H1 (cell line): ENCODE results near the gene FERMT2. TPM values are rescaled to one million over a fixed set of nuclear protein-coding genes. Genes with fewer than 3 reads are reported as not detected.

Experiments used
- CTCF ChIA-PET: fragments of 300-600 bp; sonication (Branson Sonifier 250); formaldehyde crosslinking; loops from one replicate; lab custom pipeline; 2021; ENCODE audit not compliant: partially characterized antibody; lab: Charles Lee
- POLR2A ChIA-PET: fragments of 300-600 bp; sonication (Branson Sonifier 250); formaldehyde crosslinking; loops from one replicate; lab custom pipeline; 2021; ENCODE audit warnings: inconsistent platforms; ENCODE audit not compliant: partially characterized antibody; lab: Charles Lee
- DNase-seq, 2 experiments: peaks; one replicate each; pipeline versions ENCODE4 v3.0.0 to v3.0.0-alpha.2; 2010 to 2022; ENCODE audit warnings: low spot score in 2 of 2, low read depth in 1 of 2, mixed read lengths in 1 of 2
- FAIRE-seq: peaks from 2 replicates; lab custom pipeline; 2011; peaks lifted over from hg19 to GRCh38; lab: Jason Lieb, UNC
- H2AFZ ChIP-seq: 2 replicates; pipeline ENCODE4 v1.8.1; 2012; ENCODE audit warnings: low read length, inconsistent platforms
- H2AK5ac ChIP-seq: 2 replicates; pipeline ENCODE4 v1.6.1; 2013; ENCODE audit warnings: low read depth, low read length
- H2BK120ac ChIP-seq: replicated peaks from 2 replicates; pipeline ENCODE3; 2013; ENCODE audit warnings: low read depth, low read length, inconsistent platforms
- H2BK12ac ChIP-seq: 2 replicates; pipeline ENCODE4 v1.6.1; 2013; ENCODE audit warnings: low read depth, low read length
- H2BK15ac ChIP-seq: 2 replicates; pipeline ENCODE4 v1.6.1; 2013; ENCODE audit warnings: low read length
- H2BK20ac ChIP-seq: 2 replicates; pipeline ENCODE4 v1.6.1; 2013; ENCODE audit warnings: low read length
- H2BK5ac ChIP-seq: 2 replicates; pipeline ENCODE4 v1.6.1; 2013; ENCODE audit warnings: low read depth, low read length
- H3K14ac ChIP-seq: 2 replicates; pipeline ENCODE4 v1.6.1; 2013; ENCODE audit warnings: inconsistent platforms; ENCODE audit not compliant: insufficient read length
- H3K18ac ChIP-seq: 2 replicates; pipeline ENCODE4 v1.6.1; 2013; ENCODE audit warnings: low read length; ENCODE audit errors: extremely low read depth
- H3K23ac ChIP-seq: 2 replicates; pipeline ENCODE4 v1.6.1; 2013; ENCODE audit warnings: inconsistent platforms; ENCODE audit not compliant: insufficient read length
- H3K23me2 ChIP-seq: 2 replicates; pipeline ENCODE4 v1.6.1; 2013; ENCODE audit warnings: low read depth, low read length
- H3K27ac ChIP-seq: 2 replicates; pipeline ENCODE4 v1.6.1; 2011; ENCODE audit warnings: low read depth, low read length, inconsistent platforms
- H3K27me3 ChIP-seq, 4 experiments: replicated peaks in 1 of 4; 1 replicate in 1 of 4; 2 replicates in 3 of 4; pipeline versions ENCODE4 v1.6.1 to v1.8.1; 2011 to 2013; ENCODE audit warnings: low read length in 3 of 4, mild to moderate bottlenecking in 3 of 4, inconsistent platforms in 2 of 4, mixed read lengths in 2 of 4, moderate library complexity in 1 of 4; ENCODE audit not compliant: control insufficient read depth in 3 of 4, insufficient read depth in 3 of 4; ENCODE audit errors: extremely low read depth in 1 of 4
- H3K36me3 ChIP-seq, 4 experiments: 2 replicates each; pipeline versions ENCODE4 v1.6.1 to v1.8.1; 2011 to 2013; ENCODE audit warnings: mild to moderate bottlenecking in 4 of 4, low read length in 3 of 4, moderate library complexity in 2 of 4, control low read depth in 1 of 4, inconsistent platforms in 1 of 4; ENCODE audit not compliant: insufficient read depth in 4 of 4, control insufficient read depth in 2 of 4
- H3K4ac ChIP-seq: replicated peaks from 2 replicates; pipeline ENCODE3; 2013; ENCODE audit warnings: low read length, low read depth, mixed read lengths, inconsistent platforms; ENCODE audit not compliant: insufficient read length
- H3K4me1 ChIP-seq, 4 experiments: replicated peaks in 1 of 4; 1 replicate in 1 of 4; 2 replicates in 3 of 4; pipeline versions ENCODE4 v1.6.1 to v1.8.1; 2011 to 2013; ENCODE audit warnings: low read length in 3 of 4, inconsistent platforms in 2 of 4, mixed read lengths in 1 of 4; ENCODE audit not compliant: insufficient read depth in 4 of 4, control insufficient read depth in 3 of 4
- H3K4me2 ChIP-seq, 2 experiments: 2 replicates each; pipeline versions ENCODE4 v1.6.1 to v1.8.1; 2011 to 2013; ENCODE audit warnings: low read depth in 2 of 2, low read length in 2 of 2, control low read depth in 1 of 2, inconsistent platforms in 1 of 2, mild to moderate bottlenecking in 1 of 2; ENCODE audit not compliant: insufficient read depth in 1 of 2
- H3K4me3 ChIP-seq, 4 experiments: fragments of 200-600, 300-600 bp in 1 of 4; sonication (generic), shearing (Covaris generic), sonication (Bioruptor Twin) in 1 of 4; 2 replicates each; pipeline versions ENCODE4 v1.5.1 to v1.8.1; 2011 to 2016; ENCODE audit warnings: low read length in 4 of 4, low read depth in 3 of 4, control low read depth in 2 of 4, inconsistent platforms in 2 of 4, mild to moderate bottlenecking in 2 of 4, mixed read lengths in 1 of 4, moderate library complexity in 1 of 4; ENCODE audit not compliant: insufficient read depth in 2 of 4; ENCODE audit errors: extremely low read depth in 1 of 4
- H3K56ac ChIP-seq: replicated peaks from 2 replicates; pipeline ENCODE3; 2013; ENCODE audit warnings: low read depth, mild to moderate bottlenecking, mixed read lengths, low read length, inconsistent platforms; ENCODE audit not compliant: insufficient read length
- H3K79me1 ChIP-seq: 2 replicates; pipeline ENCODE4 v1.6.1; 2013; ENCODE audit warnings: low read depth, low read length, control low read depth
- H3K79me2 ChIP-seq, 2 experiments: 2 replicates each; pipeline versions ENCODE4 v1.6.1 to v1.8.1; 2012 to 2013; ENCODE audit warnings: low read length in 2 of 2, mild to moderate bottlenecking in 2 of 2, inconsistent platforms in 1 of 2; ENCODE audit not compliant: insufficient read depth in 2 of 2, control insufficient read depth in 1 of 2
- H3K9ac ChIP-seq, 4 experiments: replicated peaks in 1 of 4; 1 replicate in 1 of 4; 2 replicates in 3 of 4; pipeline versions ENCODE4 v1.6.1 to v1.8.1; 2011 to 2013; ENCODE audit warnings: low read depth in 3 of 4, low read length in 3 of 4, control low read depth in 2 of 4, mild to moderate bottlenecking in 2 of 4, moderate library complexity in 2 of 4, inconsistent platforms in 1 of 4; ENCODE audit errors: extremely low read depth in 1 of 4
- H3K9me3 ChIP-seq, 2 experiments: 2 replicates each; pipeline versions ENCODE4 v1.6.1 to v1.8.1; 2012 to 2013; ENCODE audit warnings: mild to moderate bottlenecking in 2 of 2, moderate library complexity in 2 of 2, control low read depth in 1 of 2, inconsistent platforms in 1 of 2, low read depth in 1 of 2, low read length in 1 of 2, mixed read lengths in 1 of 2; ENCODE audit not compliant: insufficient read depth in 2 of 2
- H4K20me1 ChIP-seq, 2 experiments: replicated peaks in 1 of 2; 2 replicates each; pipeline versions ENCODE3 to v1.8.1; 2011 to 2013; ENCODE audit warnings: inconsistent platforms in 2 of 2, low read length in 2 of 2, mild to moderate bottlenecking in 1 of 2; ENCODE audit not compliant: insufficient read depth in 2 of 2, control insufficient read depth in 1 of 2
- H4K5ac ChIP-seq: 2 replicates; pipeline ENCODE4 v1.6.1; 2013; ENCODE audit warnings: low read length, low read depth, mixed read lengths, inconsistent platforms; ENCODE audit not compliant: insufficient read length
- H4K8ac ChIP-seq: 2 replicates; pipeline ENCODE4 v1.8.0; 2013; ENCODE audit warnings: mild to moderate bottlenecking, moderate library complexity, low read length, inconsistent platforms; ENCODE audit not compliant: insufficient read depth; ENCODE audit errors: extremely low read depth
- H4K91ac ChIP-seq: replicated peaks from 2 replicates; pipeline ENCODE3; 2013; ENCODE audit warnings: low read length, mixed read lengths, inconsistent platforms; ENCODE audit not compliant: insufficient read length
- BACH1 ChIP-seq: IDR thresholded peaks from 2 replicates; pipeline ENCODE4 v1.6.1; 2012; ENCODE audit warnings: low read length, improper control_type of control experiment
- EGR1 ChIP-seq: IDR thresholded peaks from 2 replicates; pipeline ENCODE4 v1.6.1; 2011; ENCODE audit warnings: low read depth, low read length, borderline replicate concordance
- GTF2F1 ChIP-seq: IDR thresholded peaks from 2 replicates; pipeline ENCODE4 v1.6.1; 2012; ENCODE audit warnings: low read depth, low read length, improper control_type of control experiment, borderline replicate concordance
- KDM4A ChIP-seq: IDR thresholded peaks from one replicate; pipeline ENCODE4 v1.7.1; 2012; ENCODE audit warnings: low read depth, mild to moderate bottlenecking, moderate library complexity, low read length, inconsistent platforms; ENCODE audit not compliant: severe bottlenecking
- NANOG ChIP-seq: IDR thresholded peaks from 2 replicates; pipeline ENCODE4 v1.6.1; 2011; ENCODE audit warnings: low read length, low read depth, mild to moderate bottlenecking, inconsistent platforms; ENCODE audit not compliant: insufficient read depth, poor library complexity, severe bottlenecking
- NRF1 ChIP-seq: IDR thresholded peaks from 2 replicates; pipeline ENCODE4 v1.6.1; 2011; ENCODE audit warnings: mild to moderate bottlenecking, low read depth, low read length, improper control_type of control experiment
- POU5F1 ChIP-seq: IDR thresholded peaks from 2 replicates; pipeline ENCODE4 v1.6.1; 2011; ENCODE audit warnings: low read depth, mild to moderate bottlenecking, low read length, moderate library complexity
- YY1 ChIP-seq: IDR thresholded peaks from 2 replicates; pipeline ENCODE4 v1.6.1; 2011; ENCODE audit warnings: low read depth, mild to moderate bottlenecking, low read length
- WGBS, 2 experiments: shearing (Covaris generic) in 1 of 2; methylation state at CpG; one replicate each; pipeline versions ENCODE4 v1.1.6 to v1.1.7; 2013 to 2015; ENCODE audit warnings: low lambda C conversion rate in 2 of 2, mixed read lengths in 2 of 2, inconsistent platforms in 1 of 2, low coverage in 1 of 2, missing lambda C conversion rate in 1 of 2; ENCODE audit not compliant: insufficient replicate concordance in 2 of 2, insufficient coverage in 1 of 2, insufficient read length in 1 of 2; ENCODE audit errors: extremely low coverage in 1 of 2, missing lambda C conversion rate in 1 of 2; 5-methylcytosine and 5-hydroxymethylcytosine counted together
- polyA plus RNA-seq, 7 experiments: library from polyadenylated mRNA; depleted of rRNA in 3 of 7; stranded (reverse) in 5 of 7; unstranded in 2 of 7; fragments of >200 nt in 5 of 7; fragments of 200-250 nt in 2 of 7; gene quantifications; 1 replicate in 5 of 7; 2 replicates in 1 of 7; 4 replicates in 1 of 7; pipeline versions ENCODE4 v1.2.1 to v1.2.3, GENCODE V29; 2011 to 2013; ENCODE audit warnings: missing spikeins in 2 of 7, mixed read lengths in 2 of 7
- total RNA-seq: library from RNA; stranded (reverse); fragmentation: NEBNext Ultra II Directional; extraction: Animal tissue kit (Norgen Biotek cat#: 25700); gene quantifications from 2 replicates; pipeline ENCODE4 v1.2.1, GENCODE V29; 2021

FERMT2 gene
- total and polyA plus RNA-seq, 2 of the 8 experiments (the other 6 are each of a cell fraction or from before 2014, with no cell fraction given), result 53.3 to 142 TPM

DNA sequence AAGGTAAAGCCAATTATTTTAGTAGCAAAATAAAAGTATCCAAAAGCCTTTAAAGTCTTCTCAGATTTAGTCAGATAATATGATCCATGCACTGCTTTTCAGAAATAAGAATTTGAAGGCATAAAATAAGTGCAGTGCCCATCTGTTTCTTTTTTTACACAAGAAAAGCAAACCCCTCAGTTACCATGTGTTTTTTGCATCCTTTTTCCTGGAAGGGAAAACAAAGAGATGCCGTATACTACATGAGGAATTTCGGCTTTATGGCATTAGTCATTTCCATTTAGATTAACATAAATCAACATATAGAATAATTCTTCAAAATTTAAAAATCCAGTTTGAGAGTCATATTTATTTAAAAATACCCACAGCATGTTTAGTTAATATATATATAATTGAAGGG lies 89.4 kb downstream of the FERMT2 start:
- H2BK15ac ChIP-seq, result no peak overlapping the region
- H2BK20ac ChIP-seq, result no peak overlapping the region
- no peak overlapping the region for H2BK120ac ChIP-seq
- no peaks in the 10 kb centered on the region for H3K27me3 ChIP-seq
- TF ChIP-seq GTF2F1, result no peak
- TF ChIP-seq EGR1, result no peak
- no peak for TF ChIP-seq NANOG
- no peak for TF ChIP-seq YY1
- no peak for TF ChIP-seq NRF1
- no peak for TF ChIP-seq POU5F1
- TF ChIP-seq KDM4A, result no peak
- TF ChIP-seq BACH1, result no peak
- TF ChIP-seq, all 59 proteins: peak for 0
- Histone ChIP-seq H4K8ac (no peak overlapping the region), H2BK5ac (no peak overlapping the region; the same call in 1 of the 2 replicates), H3K23ac (no peak overlapping the region), H3K4ac (no peak overlapping the region), H4K20me1 (no peaks in the 10 kb centered on the region), H2AK5ac (no peak overlapping the region), H3K79me1 (no peaks in the 10 kb centered on the region; the same call in 1 of the 2 replicates), H3K4me2 (no peak overlapping the region), H2BK12ac (no peak overlapping the region), H3K4me3 (no peak overlapping the region), H3K27ac (no peak overlapping the region), H3K18ac (no peak overlapping the region), H4K91ac (no peak overlapping the region), H3K9ac (no peak overlapping the region), H2AFZ (no peak overlapping the region), H3K9me3 (no peaks in the 10 kb centered on the region), H3K23me2 (no peaks in the 10 kb centered on the region), H3K14ac (no peak overlapping the region), H3K4me1 (peaks cover 0 to 4% (median 0%) of the 10 kb centered on the region in 4 experiments; a peak in 1 of 7 replicates), H3K79me2 (no peaks in the 10 kb centered on the region), H3K56ac (no peak overlapping the region), H4K5ac (no peak overlapping the region), H3K36me3 (peaks cover 8 to 76% (median 33%) of the 10 kb centered on the region in 4 experiments; a peak in 7 of 8 replicates)
- no peak for FAIRE-seq
- ChIA-PET CTCF (no interaction called here), POLR2A (interaction anchor here (1.9 kb wide), 1 partner anchor 8 kb away, joined by 4 read pairs; no protein-coding TSS in a partner anchor)
- 89% methylated on average over 2 of the region's 2 CpGs; no CpG with 5 or more reads in 1 of the 2 experiments for WGBS, 2 experiments
- DNase-seq, result no peak
